T47D (cell line): ENCODE data around the gene CALD1.

Experiments
- DNase-seq, 2 experiments: peaks; one replicate each; pipeline versions ENCODE4 v3.0.0 to v3.0.0-alpha.2; 2011 to 2012; ENCODE audit warnings: low read depth in 1 of 2, low spot score in 1 of 2
- JUND ChIP-seq: IDR thresholded peaks from 2 replicates; pipeline ENCODE4 v1.6.1; 2012; ENCODE audit warnings: low read depth
- in situ Hi-C: cut with HindIII; loops from 2 replicates; pipeline ENCODE4 v1.10.0; 2016; ENCODE audit warnings: low sequenced_read_pairs, low pct_unique_long_range_greater_than_20kb

The CALD1 gene

GRCh38 chr7:134744569-134744968 lies 34.9 kb upstream of the CALD1 start:
- DNase-seq, result no peak
- in situ Hi-C loops, result no loop called here
- TF ChIP-seq JUND, result no peak

GRCh38 chr7:134747326-134747725 lies 32.1 kb upstream of the CALD1 start:
- DNase-seq, result no peak
- in situ Hi-C loops, result no loop called here
- TF ChIP-seq JUND, result no peak

- peak in 1 of 2 experiments; percentile 59 for DNase-seq
- TF ChIP-seq JUND, result no peak
- in situ Hi-C loops, result no loop called here
These were observed 29.1 kb upstream of the CALD1 start for GRCh38 chr7:134750083-134751062.

GRCh38 chr7:134752006-134752760 lies 27.3 kb upstream of the CALD1 start:
- in situ Hi-C loops, result no loop called here
- DNase-seq, result no peak
- TF ChIP-seq JUND, result no peak

GRCh38 chr7:134755422-134756022 lies 23.9 kb upstream of the CALD1 start:
- in situ Hi-C loops, result no loop called here
- DNase-seq, result peak in 1 of 2 experiments; percentile 20
- TF ChIP-seq JUND, result no peak

GRCh38 chr7:134757938-134758337 lies 21.5 kb upstream of the CALD1 start:
- in situ Hi-C loops, result no loop called here
- TF ChIP-seq JUND, result no peak
- DNase-seq, result no peak

- in situ Hi-C loops, result no loop called here
- no peak for DNase-seq
- TF ChIP-seq JUND, result no peak
These were observed 20.5 kb upstream of the CALD1 start for GRCh38 chr7:134758981-134759380.

- in situ Hi-C loops, result no loop called here
- DNase-seq, result no peak
- TF ChIP-seq JUND, result no peak
These were observed 18.2 kb upstream of the CALD1 start for GRCh38 chr7:134761266-134761665.

GRCh38 chr7:134763960-134764359 lies 15.5 kb upstream of the CALD1 start:
- no peak for TF ChIP-seq JUND
- DNase-seq, result no peak
- in situ Hi-C loops, result no loop called here

GRCh38 chr7:134764365-134764764 lies 15.1 kb upstream of the CALD1 start:
- TF ChIP-seq JUND, result no peak
- DNase-seq, result no peak
- in situ Hi-C loops, result no loop called here

GRCh38 chr7:134766779-134767519 lies 12.5 kb upstream of the CALD1 start:
- in situ Hi-C loops, result no loop called here
- TF ChIP-seq JUND, result no peak
- peak in 1 of 2 experiments; percentile 4 for DNase-seq
